HCT116 (cell line): ENCODE measurements around the gene SLC41A3. TPM values are rescaled to one million over a fixed set of nuclear protein-coding genes. Genes with fewer than 3 reads are reported as not detected.

Experiments
- ATAC-seq: fragments of 200-7000 bp; cut with Tn5 transposase; 2 replicates; pipeline ENCODE4 v1.9.1; 2020; ENCODE audit warnings: mild to moderate bottlenecking, moderate library complexity
- BruUV-seq: library from RNA; stranded (reverse); fragments of 400-500 nt; replicated peaks from 2 replicates; lab custom pipeline; 2021; lab: Mats Ljungman, UMichigan
- CTCF ChIA-PET: fragments of 300-600 bp; sonication (Branson Sonifier 250); formaldehyde crosslinking; loops from one replicate; lab custom pipeline; 2021; ENCODE audit warnings: antibody characterized with exemption; lab: Charles Lee
- POLR2A ChIA-PET: fragments of 300-600, 350-600 bp; sonication (Branson Sonifier 250); formaldehyde crosslinking; loops from one replicate; lab custom pipeline; 2021; ENCODE audit warnings: antibody characterized with exemption; lab: Charles Lee
- RAD21 ChIA-PET, 2 experiments: fragments of 300-600 bp; sonication (Branson Sonifier 250); formaldehyde crosslinking; loops; one replicate each; lab custom pipeline; 2023; ENCODE audit warnings: low total read pairs in 2 of 2; ENCODE audit not compliant: uncharacterized antibody in 2 of 2, unreplicated experiment in 2 of 2, low non-redundant PET in 1 of 2; lab: Charles Lee
- DNase-seq: peaks from one replicate; pipeline ENCODE4 v3.0.0-alpha.2; 2010; ENCODE audit warnings: low read depth, low spot score
- H2AFZ ChIP-seq: fragments of 200-600 bp; shearing (Covaris generic), sonication (generic); 2 replicates; pipeline ENCODE4 v1.6.1; 2017; ENCODE audit warnings: low read depth, mixed run types, mixed read lengths, antibody characterized with exemption, low read length; ENCODE audit not compliant: poor library complexity, severe bottlenecking
- H3K27ac ChIP-seq: 2 replicates; pipeline ENCODE4 v1.5.1; 2012; ENCODE audit warnings: low read depth, low read length
- H3K27me3 ChIP-seq: fragments of 200-600 bp; sonication (generic); 2 replicates; pipeline ENCODE4 v1.6.1; 2016; ENCODE audit warnings: mixed run types, low read length, mixed read lengths; ENCODE audit not compliant: insufficient read depth
- H3K36me3 ChIP-seq, 2 experiments: fragments of 200-500 bp in 1 of 2; fragments of 200-600 bp in 1 of 2; sonication (Bioruptor generic) in 1 of 2; sonication (generic) in 1 of 2; 2 replicates each; pipeline versions ENCODE4 v1.5.1 to v1.6.1; 2014 to 2016; ENCODE audit warnings: low read length in 2 of 2, inconsistent platforms in 1 of 2, mixed read lengths in 1 of 2, mixed run types in 1 of 2; ENCODE audit not compliant: insufficient read depth in 2 of 2, control insufficient read depth in 1 of 2
- H3K4me1 ChIP-seq, 2 experiments: fragments of 200-600 bp in 1 of 2; sonication (generic) in 1 of 2; 2 replicates each; pipeline versions ENCODE4 v1.5.1 to v1.6.1; 2012 to 2017; ENCODE audit warnings: low read length in 2 of 2, inconsistent platforms in 1 of 2, mild to moderate bottlenecking in 1 of 2, mixed read lengths in 1 of 2, mixed run types in 1 of 2, moderate library complexity in 1 of 2; ENCODE audit not compliant: insufficient read depth in 2 of 2, control insufficient read depth in 1 of 2
- H3K4me2 ChIP-seq: fragments of 200-600 bp; sonication (generic); 2 replicates; pipeline ENCODE4 v1.6.1; 2017; ENCODE audit warnings: mixed run types, low read length, mixed read lengths
- H3K4me3 ChIP-seq, 2 experiments: fragments of 200-600 bp in 1 of 2; sonication (generic) in 1 of 2; replicated peaks in 1 of 2; 2 replicates each; pipeline ENCODE4 v1.5.1; 2011 to 2016; ENCODE audit warnings: low read length in 2 of 2, control low read depth in 1 of 2, low read depth in 1 of 2, mild to moderate bottlenecking in 1 of 2, mixed read lengths in 1 of 2, mixed run types in 1 of 2
- H3K79me2 ChIP-seq: fragments of 200-600 bp; sonication (generic); 2 replicates; pipeline ENCODE4 v1.6.1; 2017; ENCODE audit warnings: mild to moderate bottlenecking, mixed run types, low read length, moderate library complexity, mixed read lengths; ENCODE audit not compliant: insufficient read depth
- H3K9ac ChIP-seq: fragments of 200-600 bp; sonication (generic); 2 replicates; pipeline ENCODE4 v1.6.1; 2016; ENCODE audit warnings: low read length, mixed read lengths
- H3K9me2 ChIP-seq: fragments of 200-600 bp; sonication (generic), shearing (Covaris generic); 2 replicates; pipeline ENCODE4 v1.6.1; 2017; ENCODE audit warnings: mixed run types, mild to moderate bottlenecking, moderate library complexity; ENCODE audit not compliant: insufficient read depth
- H3K9me3 ChIP-seq, 2 experiments: fragments of 200-500 bp in 1 of 2; fragments of 200-600 bp in 1 of 2; sonication (Bioruptor generic) in 1 of 2; sonication (generic) in 1 of 2; 2 replicates each; pipeline ENCODE4 v1.6.1; 2014 to 2017; ENCODE audit warnings: low read length in 2 of 2, mixed read lengths in 2 of 2, inconsistent platforms in 1 of 2, low read depth in 1 of 2, mild to moderate bottlenecking in 1 of 2, mixed run types in 1 of 2, moderate library complexity in 1 of 2; ENCODE audit not compliant: control insufficient read depth in 1 of 2, insufficient read depth in 1 of 2
- H4K20me1 ChIP-seq: fragments of 200-600 bp; sonication (generic), shearing (Covaris generic); 2 replicates; pipeline ENCODE4 v1.6.1; 2017; ENCODE audit warnings: mixed run types, mild to moderate bottlenecking, moderate library complexity; ENCODE audit not compliant: insufficient read depth
- CBX3 ChIP-seq: IDR thresholded peaks from 2 replicates; pipeline ENCODE4 v1.6.1; 2012; ENCODE audit warnings: low read depth
- CEBPB ChIP-seq: IDR thresholded peaks from 2 replicates; pipeline ENCODE4 v1.6.1; 2012; ENCODE audit warnings: low read depth
- EGR1 ChIP-seq: IDR thresholded peaks from 2 replicates; pipeline ENCODE4 v1.6.1; 2012; ENCODE audit warnings: low read depth
- ELF1 ChIP-seq: IDR thresholded peaks from 2 replicates; pipeline ENCODE4 v1.6.1; 2012; ENCODE audit warnings: low read depth, borderline replicate concordance
- EZH2 ChIP-seq: fragments of 200-600 bp; sonication (generic); IDR thresholded peaks from 2 replicates; pipeline ENCODE4 v1.6.1; 2017; ENCODE audit warnings: antibody characterized with exemption, mixed run types
- FOSL1 ChIP-seq: IDR thresholded peaks from 2 replicates; pipeline ENCODE4 v1.6.1; 2012; ENCODE audit warnings: low read depth
- JUND ChIP-seq: IDR thresholded peaks from 2 replicates; pipeline ENCODE4 v1.6.1; 2012
- POLR2AphosphoS5 ChIP-seq: IDR thresholded peaks from 2 replicates; pipeline ENCODE4 v1.6.1; 2011; ENCODE audit warnings: mild to moderate bottlenecking, low read depth, low read length, moderate library complexity
- RAD21 ChIP-seq: IDR thresholded peaks from 2 replicates; pipeline ENCODE4 v1.6.1; 2012; ENCODE audit warnings: low read depth, mild to moderate bottlenecking
- SP1 ChIP-seq: IDR thresholded peaks from 2 replicates; pipeline ENCODE4 v1.6.1; 2012; ENCODE audit warnings: low read depth
- TCF7L2 ChIP-seq: IDR thresholded peaks from 2 replicates; pipeline ENCODE4 v1.7.0; 2011; ENCODE audit warnings: borderline replicate concordance, inconsistent platforms; ENCODE audit not compliant: insufficient read depth, insufficient read length; ENCODE audit errors: extremely low read depth
- YY1 ChIP-seq: IDR thresholded peaks from 2 replicates; pipeline ENCODE4 v1.6.1; 2011; ENCODE audit warnings: low read length, low read depth, moderate library complexity, mild to moderate bottlenecking; ENCODE audit not compliant: insufficient replicate concordance; ENCODE audit errors: extremely low read depth
- ZFX ChIP-seq: fragments of 450-650 bp; IDR thresholded peaks from 2 replicates; pipeline ENCODE4 v1.6.1; 2017
- ZNF274 ChIP-seq: fragments of 200-500 bp; sonication (Bioruptor generic); IDR thresholded peaks from 2 replicates; pipeline ENCODE4 v1.6.1; 2014; ENCODE audit warnings: mild to moderate bottlenecking, low read depth, low read length, inconsistent platforms
- intact Hi-C: fragments of 100-400 bp; cut with micrococcal nuclease; formaldehyde crosslinking; loops from 2 replicates; pipeline ENCODE4 v1.10.0; 2022
- total RNA-seq: library from RNA; stranded (reverse); gene quantifications from one replicate; pipeline ENCODE4 v1.2.1, GENCODE V29; 2021; ENCODE audit not compliant: unreplicated experiment
- TF ChIP-seq, protein P1 (sequence below): IDR thresholded peaks from 2 replicates; pipeline ENCODE4 v1.6.1; 2012
- TF ChIP-seq, protein P2 (sequence below): IDR thresholded peaks from 2 replicates; pipeline ENCODE4 v1.6.1; 2012; ENCODE audit warnings: low read depth
- TF ChIP-seq, protein P3 (sequence below), 3 experiments: fragments of 200-600 bp in 1 of 3; sonication (generic) in 1 of 3; IDR thresholded peaks in 2 of 3; conservative IDR thresholded peaks in 1 of 3; 2 replicates each; pipeline ENCODE4 v1.5.1; 2012 to 2017; ENCODE audit warnings: low read depth in 2 of 3, low read length in 2 of 3, antibody characterized with exemption in 1 of 3, borderline replicate concordance in 1 of 3, control low read depth in 1 of 3, mild to moderate bottlenecking in 1 of 3, mixed read lengths in 1 of 3, mixed run types in 1 of 3, moderate library complexity in 1 of 3; ENCODE audit not compliant: insufficient read depth in 1 of 3
- TF ChIP-seq, protein P4 (sequence below): IDR thresholded peaks from 2 replicates; pipeline ENCODE4 v1.6.1; 2012

SLC41A3 gene
- total RNA-seq, 1 experiment from 2014 or later = 45.9 TPM

DNA sequence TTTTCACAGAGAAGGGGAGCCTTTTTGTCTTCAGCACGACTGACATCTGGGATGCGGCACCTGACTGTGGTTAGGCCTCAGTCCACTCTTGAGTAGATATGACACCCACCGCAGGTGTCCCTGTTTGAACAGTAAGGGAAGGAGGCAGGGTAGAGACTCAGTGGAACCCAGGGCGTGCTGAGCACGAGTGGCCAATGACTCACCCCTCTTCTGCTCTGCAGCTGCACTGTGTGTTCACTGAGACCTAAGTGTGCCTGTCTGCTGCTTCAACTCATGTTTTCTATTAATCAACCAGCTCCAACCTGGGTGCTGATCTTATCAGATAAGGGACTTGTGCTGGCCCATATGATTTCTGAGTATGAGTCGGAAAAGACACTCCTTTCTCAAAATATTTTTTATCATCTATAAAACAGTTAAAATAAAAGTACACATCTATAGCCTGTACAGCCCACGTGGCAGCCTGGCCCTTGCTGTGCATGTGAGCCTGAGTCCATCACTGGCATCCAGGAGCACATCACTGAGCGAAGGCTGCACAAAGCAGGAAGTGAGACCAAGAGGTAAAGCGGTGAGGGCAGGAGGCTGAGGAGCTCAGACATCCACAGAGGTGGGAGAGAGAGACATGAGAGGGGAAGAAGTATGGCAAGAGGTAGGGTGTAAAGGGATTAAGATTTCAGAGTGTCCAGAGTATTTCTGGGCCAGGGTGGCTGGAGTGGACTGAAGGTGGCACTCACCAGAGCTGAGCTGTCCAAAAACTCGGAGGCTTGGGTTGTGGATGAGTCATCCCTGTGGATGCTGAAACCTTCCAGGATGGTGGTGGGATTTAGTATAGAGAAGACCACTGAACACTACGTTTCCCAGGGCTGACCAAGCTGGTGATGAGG, 49.2 kb downstream of the SLC41A3 start:
- intact Hi-C loops = no loop called here
- H3K9me3 ChIP-seq = no peaks in the 10 kb centered on the region
- H3K4me2 ChIP-seq = no peak overlapping the region
- no peak overlapping the region for H3K4me3 ChIP-seq
- no peaks in the 10 kb centered on the region for H3K36me3 ChIP-seq
- H3K9me2 ChIP-seq = no peaks in the 10 kb centered on the region
- CTCF ChIA-PET = no interaction called here
- TF ChIP-seq, protein P1, sequence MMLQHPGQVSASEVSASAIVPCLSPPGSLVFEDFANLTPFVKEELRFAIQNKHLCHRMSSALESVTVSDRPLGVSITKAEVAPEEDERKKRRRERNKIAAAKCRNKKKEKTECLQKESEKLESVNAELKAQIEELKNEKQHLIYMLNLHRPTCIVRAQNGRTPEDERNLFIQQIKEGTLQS = no peak
- TF ChIP-seq EZH2 (no peak), POLR2AphosphoS5 (no peak), SP1 (no peak), ZNF274 (no peak), YY1 (no peak), CEBPB (no peak), FOSL1 (no peak), JUND (no peak), ZFX (no peak), EGR1 (no peak), TCF7L2 (no peak), ELF1 (no peak), CBX3 (no peak), RAD21 (no peak)
- TF ChIP-seq, protein P2, sequence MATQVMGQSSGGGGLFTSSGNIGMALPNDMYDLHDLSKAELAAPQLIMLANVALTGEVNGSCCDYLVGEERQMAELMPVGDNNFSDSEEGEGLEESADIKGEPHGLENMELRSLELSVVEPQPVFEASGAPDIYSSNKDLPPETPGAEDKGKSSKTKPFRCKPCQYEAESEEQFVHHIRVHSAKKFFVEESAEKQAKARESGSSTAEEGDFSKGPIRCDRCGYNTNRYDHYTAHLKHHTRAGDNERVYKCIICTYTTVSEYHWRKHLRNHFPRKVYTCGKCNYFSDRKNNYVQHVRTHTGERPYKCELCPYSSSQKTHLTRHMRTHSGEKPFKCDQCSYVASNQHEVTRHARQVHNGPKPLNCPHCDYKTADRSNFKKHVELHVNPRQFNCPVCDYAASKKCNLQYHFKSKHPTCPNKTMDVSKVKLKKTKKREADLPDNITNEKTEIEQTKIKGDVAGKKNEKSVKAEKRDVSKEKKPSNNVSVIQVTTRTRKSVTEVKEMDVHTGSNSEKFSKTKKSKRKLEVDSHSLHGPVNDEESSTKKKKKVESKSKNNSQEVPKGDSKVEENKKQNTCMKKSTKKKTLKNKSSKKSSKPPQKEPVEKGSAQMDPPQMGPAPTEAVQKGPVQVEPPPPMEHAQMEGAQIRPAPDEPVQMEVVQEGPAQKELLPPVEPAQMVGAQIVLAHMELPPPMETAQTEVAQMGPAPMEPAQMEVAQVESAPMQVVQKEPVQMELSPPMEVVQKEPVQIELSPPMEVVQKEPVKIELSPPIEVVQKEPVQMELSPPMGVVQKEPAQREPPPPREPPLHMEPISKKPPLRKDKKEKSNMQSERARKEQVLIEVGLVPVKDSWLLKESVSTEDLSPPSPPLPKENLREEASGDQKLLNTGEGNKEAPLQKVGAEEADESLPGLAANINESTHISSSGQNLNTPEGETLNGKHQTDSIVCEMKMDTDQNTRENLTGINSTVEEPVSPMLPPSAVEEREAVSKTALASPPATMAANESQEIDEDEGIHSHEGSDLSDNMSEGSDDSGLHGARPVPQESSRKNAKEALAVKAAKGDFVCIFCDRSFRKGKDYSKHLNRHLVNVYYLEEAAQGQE = no peak
- TF ChIP-seq, protein P3, sequence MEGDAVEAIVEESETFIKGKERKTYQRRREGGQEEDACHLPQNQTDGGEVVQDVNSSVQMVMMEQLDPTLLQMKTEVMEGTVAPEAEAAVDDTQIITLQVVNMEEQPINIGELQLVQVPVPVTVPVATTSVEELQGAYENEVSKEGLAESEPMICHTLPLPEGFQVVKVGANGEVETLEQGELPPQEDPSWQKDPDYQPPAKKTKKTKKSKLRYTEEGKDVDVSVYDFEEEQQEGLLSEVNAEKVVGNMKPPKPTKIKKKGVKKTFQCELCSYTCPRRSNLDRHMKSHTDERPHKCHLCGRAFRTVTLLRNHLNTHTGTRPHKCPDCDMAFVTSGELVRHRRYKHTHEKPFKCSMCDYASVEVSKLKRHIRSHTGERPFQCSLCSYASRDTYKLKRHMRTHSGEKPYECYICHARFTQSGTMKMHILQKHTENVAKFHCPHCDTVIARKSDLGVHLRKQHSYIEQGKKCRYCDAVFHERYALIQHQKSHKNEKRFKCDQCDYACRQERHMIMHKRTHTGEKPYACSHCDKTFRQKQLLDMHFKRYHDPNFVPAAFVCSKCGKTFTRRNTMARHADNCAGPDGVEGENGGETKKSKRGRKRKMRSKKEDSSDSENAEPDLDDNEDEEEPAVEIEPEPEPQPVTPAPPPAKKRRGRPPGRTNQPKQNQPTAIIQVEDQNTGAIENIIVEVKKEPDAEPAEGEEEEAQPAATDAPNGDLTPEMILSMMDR (IDR thresholded peaks at IDR 0.05 in 2 of 3, conservative IDR thresholded peaks at IDR 0.05 in 1 of 3; ENCODE audit: borderline replicate concordance in 1 of 3, insufficient read depth in 1 of 3, low read depth in 2 of 3, low read length in 2 of 3) = no peak
- TF ChIP-seq, protein P4, sequence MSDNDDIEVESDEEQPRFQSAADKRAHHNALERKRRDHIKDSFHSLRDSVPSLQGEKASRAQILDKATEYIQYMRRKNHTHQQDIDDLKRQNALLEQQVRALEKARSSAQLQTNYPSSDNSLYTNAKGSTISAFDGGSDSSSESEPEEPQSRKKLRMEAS = no peak
- POLR2A ChIA-PET = no interaction called here
- ATAC-seq (no peak), DNase-seq (no peak)
- no peaks in the 10 kb centered on the region for H3K27me3 ChIP-seq
- H2AFZ ChIP-seq = no peak overlapping the region
- no peaks in the 10 kb centered on the region for H3K4me1 ChIP-seq
- BruUV-seq = no TSS peak
- RAD21 ChIA-PET = no interaction called here
- no peak overlapping the region for H3K27ac ChIP-seq
- no peaks in the 10 kb centered on the region for H4K20me1 ChIP-seq
- H3K79me2 ChIP-seq = no peaks in the 10 kb centered on the region
- no peak overlapping the region for H3K9ac ChIP-seq
